Inflammatory macrophage (primary cell): ENCODE measurements around the gene DLG5.

Source experiments
- DNase-seq, 2 donors: peaks; one replicate each; pipeline ENCODE4 v3.0.0-alpha.2; 2020 to 2022

DLG5 gene

GRCh38 chr10:77837248-77837924 lies 89.2 kb downstream of the DLG5 start:
- DNase-seq, result no peak

- peak; percentile 87 to 90 for DNase-seq
These were observed 90.2 kb downstream of the DLG5 start for GRCh38 chr10:77836299-77836820.

GRCh38 chr10:77835669-77836086 lies 90.9 kb downstream of the DLG5 start:
- DNase-seq, result no peak

GRCh38 chr10:77834943-77835668 lies 91.4 kb downstream of the DLG5 start:
- DNase-seq, result no peak

- no peak for DNase-seq
These were observed 92.0 kb downstream of the DLG5 start for GRCh38 chr10:77834540-77834939.

GRCh38 chr10:77833792-77834191 lies 92.8 kb downstream of the DLG5 start:
- DNase-seq, result no peak

- no peak for DNase-seq
These were observed 93.3 kb downstream of the DLG5 start for GRCh38 chr10:77833225-77833624.

- no peak for DNase-seq
These were observed 94.3 kb downstream of the DLG5 start for GRCh38 chr10:77832238-77832637.

- no peak for DNase-seq
These were observed 97.2 kb downstream of the DLG5 start for GRCh38 chr10:77829356-77829755.

GRCh38 chr10:77828377-77828776 lies 98.2 kb downstream of the DLG5 start:
- no peak for DNase-seq

GRCh38 chr10:77827366-77827765 lies 99.2 kb downstream of the DLG5 start:
- no peak for DNase-seq

GRCh38 chr10:77825965-77826364 lies 100.6 kb downstream of the DLG5 start:
- no peak for DNase-seq

- DNase-seq, result no peak
These were observed 101.6 kb downstream of the DLG5 start for GRCh38 chr10:77824908-77825307.

- no peak for DNase-seq
These were observed 102.6 kb downstream of the DLG5 start for GRCh38 chr10:77823811-77824542.

GRCh38 chr10:77821551-77821950 lies 105.0 kb downstream of the DLG5 start:
- DNase-seq, result no peak

- no peak for DNase-seq
These were observed 105.5 kb downstream of the DLG5 start for GRCh38 chr10:77821036-77821435.

- DNase-seq, result no peak
These were observed 106.2 kb downstream of the DLG5 start for GRCh38 chr10:77820349-77820748.

GRCh38 chr10:77819210-77820112 lies 107.1 kb downstream of the DLG5 start:
- DNase-seq, result no peak

- DNase-seq, result no peak
These were observed 108.2 kb downstream of the DLG5 start for GRCh38 chr10:77818378-77818777.

GRCh38 chr10:77817541-77817940 lies 109.0 kb downstream of the DLG5 start:
- no peak for DNase-seq

GRCh38 chr10:77816311-77816710 lies 110.2 kb downstream of the DLG5 start:
- no peak for DNase-seq

- DNase-seq, result no peak
These were observed 113.8 kb downstream of the DLG5 start for GRCh38 chr10:77812741-77813140.
